Muscle layer of colon (tissue), 2 donors: Measurements from ENCODE around the gene CREBBP.

Experiments used
- H3K27ac ChIP-seq: one replicate; pipeline ENCODE4 v1.7.0; 2013; ENCODE audit warnings: low read depth, mild to moderate bottlenecking, low read length, moderate library complexity
- H3K27me3 ChIP-seq, 2 donors: one replicate each; pipeline ENCODE4 v1.7.0; 2013; ENCODE audit warnings: low read length in 2 of 2, mild to moderate bottlenecking in 2 of 2; ENCODE audit not compliant: insufficient read depth in 2 of 2, control insufficient read depth in 1 of 2
- H3K36me3 ChIP-seq: one replicate; pipeline ENCODE4 v1.7.0; 2013; ENCODE audit warnings: mild to moderate bottlenecking, low read length; ENCODE audit not compliant: insufficient read depth
- H3K4me1 ChIP-seq: one replicate; pipeline ENCODE4 v1.7.0; 2013; ENCODE audit warnings: mild to moderate bottlenecking, low read length; ENCODE audit not compliant: insufficient read depth
- H3K4me3 ChIP-seq, 2 donors: one replicate each; pipeline ENCODE4 v1.7.0; 2013; ENCODE audit warnings: low read length in 2 of 2, low read depth in 1 of 2, mild to moderate bottlenecking in 1 of 2, moderate library complexity in 1 of 2
- H3K9ac ChIP-seq: one replicate; pipeline ENCODE4 v1.7.0; 2013; ENCODE audit warnings: low read length
- H3K9me3 ChIP-seq: one replicate; pipeline ENCODE4 v1.7.0; 2013; ENCODE audit warnings: mild to moderate bottlenecking, low read length
- donor health status: abdominal sarcoma.
- donor health status: Adenocarcinoma of cecum.

CREBBP gene

GRCh38 chr16:3830625-3831254 lies 49.8 kb downstream of the CREBBP start:
- Histone ChIP-seq H3K9me3 (no peaks in the 10 kb centered on the region), H3K4me3 (no peak overlapping the region), H3K9ac (no peak overlapping the region), H3K36me3 (peaks cover 5% of the 10 kb centered on the region), H3K4me1 (peaks cover 16% of the 10 kb centered on the region), H3K27me3 (no peaks in the 10 kb centered on the region), H3K27ac (no peak overlapping the region)

GRCh38 chr16:3829631-3830536 lies 50.6 kb downstream of the CREBBP start:
- no peaks in the 10 kb centered on the region for H3K9me3 ChIP-seq
- peaks cover 5% of the 10 kb centered on the region for H3K36me3 ChIP-seq
- peak overlapping the region; percentile 14 for H3K27ac ChIP-seq
- no peak overlapping the region for H3K4me3 ChIP-seq
- H3K4me1 ChIP-seq, result peaks cover 21% of the 10 kb centered on the region
- no peaks in the 10 kb centered on the region for H3K27me3 ChIP-seq
- no peak overlapping the region for H3K9ac ChIP-seq

- Histone ChIP-seq H3K4me3 (no peak overlapping the region), H3K27ac (no peak overlapping the region), H3K9ac (no peak overlapping the region), H3K36me3 (no peaks in the 10 kb centered on the region), H3K4me1 (peaks cover 54% of the 10 kb centered on the region), H3K27me3 (no peaks in the 10 kb centered on the region), H3K9me3 (no peaks in the 10 kb centered on the region)
These were observed 54.6 kb downstream of the CREBBP start for GRCh38 chr16:3825940-3826339.

GRCh38 chr16:3825103-3825502 lies 55.4 kb downstream of the CREBBP start:
- no peak overlapping the region for H3K4me3 ChIP-seq
- peaks cover 62% of the 10 kb centered on the region for H3K4me1 ChIP-seq
- no peak overlapping the region for H3K9ac ChIP-seq
- no peak overlapping the region for H3K27ac ChIP-seq
- no peaks in the 10 kb centered on the region for H3K27me3 ChIP-seq
- no peaks in the 10 kb centered on the region for H3K9me3 ChIP-seq
- H3K36me3 ChIP-seq, result no peaks in the 10 kb centered on the region

GRCh38 chr16:3824121-3824795 lies 56.3 kb downstream of the CREBBP start:
- Histone ChIP-seq H3K4me3 (no peak overlapping the region), H3K27me3 (no peaks in the 10 kb centered on the region), H3K4me1 (peaks cover 65% of the 10 kb centered on the region), H3K9me3 (no peaks in the 10 kb centered on the region), H3K27ac (no peak overlapping the region), H3K36me3 (no peaks in the 10 kb centered on the region), H3K9ac (no peak overlapping the region)

- no peak overlapping the region for H3K4me3 ChIP-seq
- no peak overlapping the region for H3K27ac ChIP-seq
- peaks cover 68% of the 10 kb centered on the region for H3K4me1 ChIP-seq
- H3K36me3 ChIP-seq, result no peaks in the 10 kb centered on the region
- H3K9me3 ChIP-seq, result no peaks in the 10 kb centered on the region
- H3K9ac ChIP-seq, result no peak overlapping the region
- H3K27me3 ChIP-seq, result no peaks in the 10 kb centered on the region
These were observed 57.1 kb downstream of the CREBBP start for GRCh38 chr16:3823427-3823826.

- no peaks in the 10 kb centered on the region for H3K27me3 ChIP-seq
- no peak overlapping the region for H3K27ac ChIP-seq
- H3K36me3 ChIP-seq, result no peaks in the 10 kb centered on the region
- H3K9ac ChIP-seq, result no peak overlapping the region
- H3K9me3 ChIP-seq, result no peaks in the 10 kb centered on the region
- H3K4me3 ChIP-seq, result no peak overlapping the region
- peaks cover 73% of the 10 kb centered on the region for H3K4me1 ChIP-seq
These were observed 58.0 kb downstream of the CREBBP start for GRCh38 chr16:3822366-3823045.

GRCh38 chr16:3821184-3821583 lies 59.3 kb downstream of the CREBBP start:
- H3K27ac ChIP-seq, result no peak overlapping the region
- H3K9ac ChIP-seq, result no peak overlapping the region
- H3K36me3 ChIP-seq, result no peaks in the 10 kb centered on the region
- peaks cover 82% of the 10 kb centered on the region for H3K4me1 ChIP-seq
- H3K9me3 ChIP-seq, result no peaks in the 10 kb centered on the region
- no peaks in the 10 kb centered on the region for H3K27me3 ChIP-seq
- H3K4me3 ChIP-seq, result no peak overlapping the region

GRCh38 chr16:3819746-3820724 lies 60.5 kb downstream of the CREBBP start:
- Histone ChIP-seq H3K36me3 (no peaks in the 10 kb centered on the region), H3K27ac (no peak overlapping the region), H3K9me3 (no peaks in the 10 kb centered on the region), H3K9ac (no peak overlapping the region), H3K4me1 (peaks cover 79% of the 10 kb centered on the region), H3K4me3 (no peak overlapping the region), H3K27me3 (no peaks in the 10 kb centered on the region)

GRCh38 chr16:3819175-3819527 lies 61.4 kb downstream of the CREBBP start:
- H3K27ac ChIP-seq, result no peak overlapping the region
- H3K4me3 ChIP-seq, result no peak overlapping the region
- no peak overlapping the region for H3K9ac ChIP-seq
- H3K36me3 ChIP-seq, result no peaks in the 10 kb centered on the region
- H3K9me3 ChIP-seq, result no peaks in the 10 kb centered on the region
- H3K4me1 ChIP-seq, result peaks cover 71% of the 10 kb centered on the region
- no peaks in the 10 kb centered on the region for H3K27me3 ChIP-seq
